Upper lobe of right lung (tissue), 1 donor: ENCODE results near the gene ZYG11A. TPM values are rescaled to one million over a fixed set of nuclear protein-coding genes. Genes with fewer than 3 reads are reported as not detected.
"Not testable (repeated sequence)": the region's sequence is repeated elsewhere in the genome, so short reads cannot be mapped to it uniquely, and the experiment has no call there.

Source experiments
- ATAC-seq: fragments of 200-7000 bp; cut with Tn5 transposase; one replicate; pipeline ENCODE4 v1.9.1; 2020; ENCODE audit warnings: mild to moderate bottlenecking, moderate library complexity
- DNase-seq: peaks from one replicate; pipeline ENCODE4 v3.0.0-alpha.2; 2020
- H3K27ac ChIP-seq: fragments of 200-600 bp; one replicate; pipeline ENCODE4 v1.8.0; 2022
- H3K27me3 ChIP-seq: fragments of 200-600 bp; one replicate; pipeline ENCODE4 v1.8.0; 2022; ENCODE audit warnings: mild to moderate bottlenecking
- H3K36me3 ChIP-seq: fragments of 200-600 bp; one replicate; pipeline ENCODE4 v1.8.0; 2022
- H3K4me1 ChIP-seq: fragments of 200-600 bp; one replicate; pipeline ENCODE4 v1.8.0; 2022
- H3K4me3 ChIP-seq: fragments of 200-600 bp; one replicate; pipeline ENCODE4 v1.8.0; 2022; ENCODE audit warnings: mild to moderate bottlenecking
- H3K9me3 ChIP-seq: fragments of 200-600 bp; one replicate; pipeline ENCODE4 v1.8.0; 2022
- intact Hi-C: fragments of 100-400 bp; cut with DNase I; formaldehyde crosslinking; loops from one replicate; pipeline ENCODE4 v1.11.0; 2022
- total RNA-seq: library from RNA; stranded (reverse); fragmentation: NEBNext Ultra II Directional; extraction: Animal tissue kit (Norgen Biotek cat#: 25700); gene quantifications from one replicate; pipeline ENCODE4 v1.2.1, GENCODE V29; 2021
- TF ChIP-seq, protein P1 (sequence below): fragments of 200-600 bp; IDR thresholded peaks from one replicate; pipeline ENCODE4 v1.8.0; 2022; ENCODE audit warnings: antibody characterized with exemption
- donor health status: DM: no; HTN: yes; CAD: no; lungs with severe emphysema.

ZYG11A gene
- total RNA-seq, 1 donor from 2014 or later: not detected

DNA sequence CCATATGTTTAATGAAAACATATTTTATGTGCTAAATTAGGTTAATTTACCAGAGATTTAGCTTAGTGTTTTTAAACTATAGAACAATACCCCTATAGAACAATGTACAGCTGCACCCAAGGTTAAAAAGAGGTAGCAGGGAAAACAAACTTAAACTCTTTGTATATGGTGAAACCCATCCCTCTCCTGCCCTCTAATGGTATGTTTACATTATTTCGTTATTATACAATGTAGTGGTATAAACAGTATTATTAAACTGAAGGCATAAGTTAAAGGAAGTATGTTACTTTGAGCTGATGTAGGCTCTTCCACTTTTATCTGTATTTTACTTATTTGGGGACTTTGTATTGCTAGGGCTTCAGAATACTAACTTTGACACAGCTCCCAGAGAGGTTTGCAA, 16.7 kb upstream of the ZYG11A start:
- no peak for DNase-seq
- H3K27ac ChIP-seq: no peak overlapping the region
- H3K4me1 ChIP-seq: no peaks in the 10 kb centered on the region
- no peaks in the 10 kb centered on the region for H3K27me3 ChIP-seq
- TF ChIP-seq, protein P1, sequence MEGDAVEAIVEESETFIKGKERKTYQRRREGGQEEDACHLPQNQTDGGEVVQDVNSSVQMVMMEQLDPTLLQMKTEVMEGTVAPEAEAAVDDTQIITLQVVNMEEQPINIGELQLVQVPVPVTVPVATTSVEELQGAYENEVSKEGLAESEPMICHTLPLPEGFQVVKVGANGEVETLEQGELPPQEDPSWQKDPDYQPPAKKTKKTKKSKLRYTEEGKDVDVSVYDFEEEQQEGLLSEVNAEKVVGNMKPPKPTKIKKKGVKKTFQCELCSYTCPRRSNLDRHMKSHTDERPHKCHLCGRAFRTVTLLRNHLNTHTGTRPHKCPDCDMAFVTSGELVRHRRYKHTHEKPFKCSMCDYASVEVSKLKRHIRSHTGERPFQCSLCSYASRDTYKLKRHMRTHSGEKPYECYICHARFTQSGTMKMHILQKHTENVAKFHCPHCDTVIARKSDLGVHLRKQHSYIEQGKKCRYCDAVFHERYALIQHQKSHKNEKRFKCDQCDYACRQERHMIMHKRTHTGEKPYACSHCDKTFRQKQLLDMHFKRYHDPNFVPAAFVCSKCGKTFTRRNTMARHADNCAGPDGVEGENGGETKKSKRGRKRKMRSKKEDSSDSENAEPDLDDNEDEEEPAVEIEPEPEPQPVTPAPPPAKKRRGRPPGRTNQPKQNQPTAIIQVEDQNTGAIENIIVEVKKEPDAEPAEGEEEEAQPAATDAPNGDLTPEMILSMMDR: no peak
- peaks cover 18% of the 10 kb centered on the region for H3K36me3 ChIP-seq
- H3K9me3 ChIP-seq: no peaks in the 10 kb centered on the region
- intact Hi-C loops: no loop called here
- no peak for ATAC-seq
- no peak overlapping the region for H3K4me3 ChIP-seq

DNA sequence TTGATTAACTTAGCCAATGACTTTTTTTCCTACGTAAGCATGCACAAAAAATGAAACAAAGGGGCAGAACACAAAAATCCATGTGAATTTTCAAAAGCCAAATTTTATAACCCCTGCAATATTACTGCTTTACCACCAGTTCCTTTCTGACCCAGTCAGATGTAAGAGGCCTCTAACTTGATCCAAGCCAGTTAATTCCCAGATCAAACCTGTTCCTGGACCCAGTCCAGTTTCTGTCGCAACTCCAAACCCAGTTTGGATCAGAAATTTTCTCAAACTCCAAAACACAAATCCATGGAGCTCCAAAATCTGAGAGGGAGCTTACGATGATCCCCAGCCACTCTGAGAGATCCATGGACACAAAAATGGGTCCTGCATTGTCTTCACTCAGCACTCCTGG, 7.8 kb upstream of the ZYG11A start:
- H3K27me3 ChIP-seq: no peaks in the 10 kb centered on the region
- ATAC-seq (no peak), DNase-seq (no peak)
- no peaks in the 10 kb centered on the region for H3K36me3 ChIP-seq
- intact Hi-C loops: no loop called here
- no peaks in the 10 kb centered on the region for H3K9me3 ChIP-seq
- TF ChIP-seq, protein P1: no peak
- H3K27ac ChIP-seq: no peak overlapping the region
- H3K4me3 ChIP-seq: no peak overlapping the region
- no peaks in the 10 kb centered on the region for H3K4me1 ChIP-seq

DNA sequence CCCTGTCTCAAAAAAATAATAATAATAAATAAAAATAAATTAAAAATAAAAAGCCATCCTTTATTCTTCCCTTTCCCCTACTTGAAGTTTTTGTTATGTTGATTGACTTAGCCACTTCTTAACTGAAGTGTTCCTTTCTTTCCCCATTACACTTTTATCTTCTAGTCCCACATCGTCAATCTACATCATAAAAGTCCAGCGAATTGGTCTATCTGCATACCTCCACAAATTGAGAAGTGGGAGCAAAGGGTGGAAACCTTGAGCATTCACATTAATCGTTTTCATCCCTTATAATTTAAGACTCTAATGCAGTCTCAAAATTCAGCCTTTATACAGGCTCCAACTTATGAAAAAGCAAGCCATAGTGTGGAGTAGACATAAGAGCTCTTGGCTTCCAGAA, 6.5 kb upstream of the ZYG11A start:
- TF ChIP-seq, protein P1: no peak
- Histone ChIP-seq H3K27me3 (peaks cover 3% of the 10 kb centered on the region), H3K4me1 (no peaks in the 10 kb centered on the region), H3K27ac (no peak overlapping the region), H3K36me3 (no peaks in the 10 kb centered on the region), H3K9me3 (no peaks in the 10 kb centered on the region), H3K4me3 (no peak overlapping the region)
- ATAC-seq: no peak
- no peak for DNase-seq
- intact Hi-C loops: no loop called here

DNA sequence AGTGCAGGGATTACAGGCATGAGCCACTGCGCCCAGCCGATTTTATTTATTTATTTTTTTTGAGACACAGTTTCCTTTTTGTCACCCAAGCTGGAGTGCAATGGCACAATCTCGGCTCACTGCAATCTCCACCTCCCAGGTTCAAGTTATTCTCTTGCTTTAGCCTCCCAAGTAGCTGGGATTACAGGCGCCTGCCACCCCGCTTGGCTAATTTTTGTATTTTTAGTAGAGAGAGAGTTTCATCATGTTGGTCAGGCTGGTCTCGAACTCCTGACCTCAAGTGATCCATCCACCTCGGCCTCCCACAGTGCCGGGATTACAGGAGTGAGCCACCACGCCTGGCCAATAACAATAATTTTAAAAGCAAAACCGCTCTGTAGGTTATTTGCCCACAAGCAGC, 3.4 kb upstream of the ZYG11A start:
- H3K9me3 ChIP-seq, ATAC-seq, H3K27ac ChIP-seq, intact Hi-C loops, DNase-seq, H3K4me3 ChIP-seq, H3K36me3 ChIP-seq: not testable (repeated sequence)
- H3K27me3 ChIP-seq: peaks cover 32% of the 10 kb centered on the region
- peaks cover 11% of the 10 kb centered on the region for H3K4me1 ChIP-seq

DNA sequence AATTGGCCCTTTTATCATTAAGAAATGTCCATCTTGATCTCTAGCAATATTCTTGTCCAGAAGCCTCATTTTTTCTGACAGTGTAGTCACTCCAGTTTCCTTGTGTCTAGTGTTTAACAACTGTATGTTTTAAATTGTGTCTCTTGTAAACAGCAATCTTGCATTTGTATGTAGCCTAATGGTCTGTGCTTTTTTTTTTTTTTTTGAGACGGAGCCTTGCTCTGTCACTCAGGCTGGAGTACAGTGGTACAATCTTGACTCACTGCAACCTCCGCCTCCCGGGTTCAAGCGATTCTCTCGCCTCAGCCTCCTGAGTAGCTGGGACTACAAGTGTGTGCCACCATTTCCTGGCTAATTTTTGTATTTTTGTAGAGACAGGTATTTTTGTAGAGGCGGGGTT, 2.6 kb downstream of the ZYG11A start:
- H3K4me3 ChIP-seq, ATAC-seq, intact Hi-C loops, DNase-seq, H3K36me3 ChIP-seq, H3K27ac ChIP-seq, H3K9me3 ChIP-seq: not testable (repeated sequence)
- H3K27me3 ChIP-seq: peaks cover 54% of the 10 kb centered on the region
- peaks cover 11% of the 10 kb centered on the region for H3K4me1 ChIP-seq

DNA sequence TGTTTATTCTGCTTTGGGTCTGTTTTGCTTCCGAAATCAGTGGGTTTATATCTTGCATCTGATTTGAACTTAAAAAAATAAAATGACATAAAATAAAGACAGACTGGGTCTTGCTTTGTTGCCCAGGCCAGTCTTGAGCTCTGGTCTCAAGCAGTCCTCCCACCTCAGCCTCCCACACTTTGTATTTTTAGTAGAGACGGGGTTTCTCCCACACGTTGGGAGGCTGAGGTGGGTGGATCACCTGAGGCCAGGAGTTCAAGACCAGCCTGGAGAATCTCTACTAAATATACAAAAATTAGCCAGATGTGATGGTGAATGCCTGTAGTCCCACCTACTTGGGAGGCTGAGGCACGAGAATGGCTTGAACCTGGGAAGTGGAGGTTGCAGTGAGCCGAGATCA, 5.9 kb downstream of the ZYG11A start:
- DNase-seq (no peak), ATAC-seq (no peak)
- Histone ChIP-seq H3K27ac (no peak overlapping the region), H3K4me3 (no peak overlapping the region), H3K4me1 (peaks cover 3% of the 10 kb centered on the region), H3K36me3 (no peaks in the 10 kb centered on the region), H3K27me3 (peaks cover 30% of the 10 kb centered on the region), H3K9me3 (no peaks in the 10 kb centered on the region)
- TF ChIP-seq, protein P1: no peak
- intact Hi-C loops: no loop called here

DNA sequence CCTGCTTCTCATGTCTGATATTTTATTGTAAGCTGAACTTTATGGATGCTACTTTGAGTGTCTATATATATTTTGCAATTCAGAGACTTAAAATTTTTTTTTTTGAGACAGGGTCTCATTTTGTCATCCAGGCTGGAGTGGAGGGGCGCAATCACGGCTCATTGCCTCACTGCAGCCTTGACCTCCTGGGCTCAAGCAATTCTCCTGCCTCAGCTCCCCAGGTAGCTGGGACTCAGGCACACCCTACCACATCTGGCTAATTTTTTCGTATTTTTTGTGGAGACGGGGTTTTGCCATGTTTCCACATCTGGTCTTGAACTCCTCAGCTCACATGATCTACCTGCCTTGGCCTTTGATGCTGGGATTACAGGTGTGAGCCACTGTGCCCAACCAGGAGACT, 8.4 kb downstream of the ZYG11A start:
- TF ChIP-seq, protein P1: no peak
- Histone ChIP-seq H3K36me3 (no peaks in the 10 kb centered on the region), H3K4me1 (no peaks in the 10 kb centered on the region), H3K9me3 (no peaks in the 10 kb centered on the region), H3K27me3 (peaks cover 7% of the 10 kb centered on the region), H3K4me3 (no peak overlapping the region), H3K27ac (no peak overlapping the region)
- intact Hi-C loops: no loop called here
- ATAC-seq (no peak), DNase-seq (no peak)
